Iris pigment epithelial cell (primary cell): ENCODE measurements around the gene CFAP77.

ENCODE experiments used
- DNase-seq: peaks from one replicate; pipeline ENCODE4 v3.0.0-alpha.2; 2011; ENCODE audit warnings: low read depth

The CFAP77 gene

DNA sequence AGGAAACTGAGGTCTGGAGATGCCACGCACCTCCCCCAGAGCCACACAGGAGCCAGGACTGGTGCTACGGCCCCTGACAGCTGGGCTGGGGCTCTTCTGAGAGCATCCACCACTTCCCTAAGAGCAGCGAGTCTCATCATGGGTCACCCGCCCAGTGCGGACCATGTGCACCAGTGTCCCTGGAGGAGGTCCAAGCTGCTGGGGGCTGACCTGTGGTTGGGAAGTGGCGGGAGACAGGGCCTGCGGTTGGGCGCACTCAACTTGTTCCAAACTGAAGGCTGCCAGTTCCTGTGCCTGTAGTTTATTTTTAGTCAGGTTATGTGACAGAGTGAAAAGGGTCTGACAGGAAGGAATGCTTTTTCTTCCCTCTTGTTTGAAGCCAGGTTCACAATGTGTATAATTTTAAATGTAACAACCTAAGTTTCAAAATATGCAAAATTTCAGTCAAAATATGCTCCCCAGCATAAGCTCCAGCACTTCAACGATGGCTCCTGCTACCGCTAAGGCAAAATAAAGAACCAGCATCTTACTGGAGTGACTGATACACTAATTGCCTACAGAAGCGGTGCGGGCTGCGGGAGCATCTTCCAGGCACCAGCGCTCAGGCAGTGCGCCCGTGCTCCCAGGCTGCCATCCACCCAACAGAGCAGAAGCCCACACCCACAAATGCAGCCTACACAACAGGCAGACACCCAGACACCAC is 187.2 kb downstream of the CFAP77 start:
- DNase-seq, result no peak

DNA sequence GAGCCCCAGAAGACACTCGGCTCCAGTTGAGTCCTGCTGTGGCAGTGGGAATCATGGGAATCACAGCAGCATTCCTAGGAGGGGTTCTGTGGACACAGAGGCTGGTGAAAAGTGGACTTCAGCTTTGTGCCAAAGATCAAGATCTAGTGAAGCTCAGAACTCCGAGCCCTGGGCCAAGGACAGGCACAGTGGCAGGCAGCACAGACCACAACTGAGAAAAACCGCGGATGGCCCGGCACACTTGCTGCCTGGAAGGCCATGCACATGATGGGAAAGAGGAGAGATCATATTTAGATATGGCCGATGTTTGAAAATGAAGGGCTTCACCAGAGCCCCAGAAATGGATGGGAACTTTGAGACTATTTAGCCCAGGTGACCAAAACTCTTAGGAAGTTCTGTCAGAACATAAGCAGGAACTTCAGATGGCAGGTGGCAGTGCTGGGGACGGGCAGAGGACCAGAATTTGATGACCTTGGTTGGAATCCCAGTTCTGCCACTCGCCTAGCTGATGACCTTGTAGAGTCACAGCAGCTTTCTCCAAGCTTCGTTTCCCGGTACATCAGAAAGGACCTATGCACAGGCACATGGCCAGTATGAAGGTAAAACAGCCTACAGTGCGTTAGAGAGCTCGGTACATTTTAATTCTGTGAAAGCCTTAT is 190.4 kb downstream of the CFAP77 start:
- no peak for DNase-seq

DNA sequence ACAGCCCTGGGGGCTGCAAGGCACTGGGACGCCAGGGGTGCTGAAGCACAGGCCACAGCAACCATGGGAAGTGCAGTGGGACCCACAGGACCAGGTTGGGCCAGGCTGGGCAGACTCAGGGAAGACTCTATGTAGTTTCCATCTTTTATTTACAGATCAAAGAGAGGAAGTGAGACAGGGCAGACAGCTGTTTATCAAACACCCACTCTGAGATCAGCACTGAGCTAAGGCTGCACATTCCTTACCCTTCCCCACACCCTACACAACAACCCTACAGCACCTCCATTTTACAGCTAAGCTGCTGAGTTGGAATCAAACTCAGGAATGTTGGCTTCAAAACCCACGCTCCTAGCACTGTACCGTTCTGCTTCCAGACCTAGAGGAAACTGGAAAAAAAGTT is 192.2 kb downstream of the CFAP77 start:
- peak; percentile 57 for DNase-seq

DNA sequence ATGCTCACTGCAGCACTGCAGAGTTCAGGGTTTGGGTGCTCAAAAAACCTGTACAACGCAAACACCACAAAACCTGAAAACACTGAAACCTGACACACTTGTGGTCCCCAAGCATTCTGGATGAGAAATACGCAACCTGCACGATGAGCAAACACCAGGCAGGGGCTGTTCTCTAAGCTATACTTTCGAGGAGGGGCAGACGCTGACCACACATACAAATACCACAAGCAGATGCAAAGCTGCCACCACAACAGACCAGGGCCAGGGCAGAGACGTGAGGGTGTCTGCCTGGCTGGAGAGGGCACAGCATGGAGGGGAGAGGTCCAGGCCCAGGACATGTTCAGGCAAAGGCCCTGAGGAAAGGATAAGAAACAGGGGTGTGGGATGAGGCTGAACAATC is 195.4 kb downstream of the CFAP77 start:
- no peak for DNase-seq

DNA sequence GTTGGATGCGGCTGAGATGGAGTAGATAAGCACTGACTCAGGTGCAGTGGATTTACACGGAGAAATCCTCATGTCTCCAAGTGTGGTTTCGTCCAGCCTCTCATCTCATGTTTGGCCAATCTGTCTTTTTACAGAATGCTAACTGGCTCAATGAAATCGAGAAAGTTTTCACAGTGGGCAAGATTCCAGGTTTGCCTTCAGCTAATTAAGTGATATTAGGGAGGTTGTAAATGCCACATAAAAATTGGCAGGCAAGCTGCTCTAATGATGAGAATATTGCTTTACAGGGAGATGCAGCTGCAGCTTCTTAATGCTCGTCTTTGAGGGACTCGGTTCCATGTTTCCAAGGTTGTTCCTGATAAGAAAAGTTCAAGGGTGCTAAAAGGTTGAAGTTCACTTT is 196.1 kb downstream of the CFAP77 start:
- no peak for DNase-seq

DNA sequence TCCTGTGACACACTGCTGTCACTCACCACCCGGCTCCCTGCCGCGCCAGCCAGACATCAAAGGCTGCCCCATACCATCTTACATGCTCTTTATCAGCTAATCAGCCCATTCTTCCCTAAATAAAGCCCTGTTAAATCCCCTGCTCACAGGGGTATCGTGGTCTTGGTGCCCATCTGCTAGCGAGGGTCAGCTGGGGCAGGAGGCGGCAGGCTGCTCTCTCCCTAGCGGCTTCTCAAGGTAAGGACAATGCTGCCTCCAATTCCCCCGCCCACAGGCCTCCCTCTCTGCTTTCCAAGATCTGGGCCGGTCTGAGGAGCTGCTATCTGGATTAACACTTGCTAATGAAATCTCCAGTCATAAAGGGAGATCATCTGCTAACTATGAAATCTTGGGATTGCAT is 199.2 kb downstream of the CFAP77 start:
- DNase-seq, result no peak

DNA sequence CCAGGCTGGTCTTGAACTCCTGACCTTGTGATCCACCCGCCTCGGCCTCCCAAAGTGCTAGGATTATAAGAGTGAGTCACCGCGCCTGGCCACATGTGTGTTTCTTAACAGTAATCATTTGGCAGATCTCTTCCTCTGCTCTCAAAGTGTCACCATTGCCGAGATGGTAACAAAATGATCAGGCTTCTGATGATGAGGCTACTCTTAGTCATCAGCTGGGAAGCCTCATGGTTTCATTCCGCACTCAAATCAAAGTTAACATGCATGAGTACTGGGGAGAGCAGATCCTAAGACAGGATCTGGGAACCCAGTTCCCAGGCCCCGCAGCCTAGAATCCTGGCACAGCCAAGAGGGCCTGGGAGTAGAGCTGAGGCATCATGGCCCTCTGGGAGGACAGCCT is 199.8 kb downstream of the CFAP77 start:
- DNase-seq, result peak; percentile 96

DNA sequence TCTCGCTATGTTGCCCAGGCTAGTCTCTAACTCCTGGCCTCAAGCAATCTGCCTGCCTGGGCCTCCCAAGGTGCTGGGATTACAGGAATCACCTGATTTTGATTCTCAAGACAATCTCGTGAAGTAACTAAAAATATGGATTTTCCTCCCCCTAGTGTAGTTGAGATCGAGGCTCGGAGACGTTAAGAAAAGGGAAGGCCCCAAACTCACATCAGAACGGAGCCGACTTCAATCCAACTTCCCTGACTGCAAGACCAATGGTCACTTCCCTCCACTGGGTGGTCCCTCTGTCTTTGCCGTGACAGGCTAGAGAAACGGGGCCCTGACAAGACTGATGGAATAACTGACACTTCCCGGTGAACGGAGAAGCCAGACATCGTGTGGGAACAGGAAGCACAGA is 200.7 kb downstream of the CFAP77 start:
- DNase-seq, result no peak

DNA sequence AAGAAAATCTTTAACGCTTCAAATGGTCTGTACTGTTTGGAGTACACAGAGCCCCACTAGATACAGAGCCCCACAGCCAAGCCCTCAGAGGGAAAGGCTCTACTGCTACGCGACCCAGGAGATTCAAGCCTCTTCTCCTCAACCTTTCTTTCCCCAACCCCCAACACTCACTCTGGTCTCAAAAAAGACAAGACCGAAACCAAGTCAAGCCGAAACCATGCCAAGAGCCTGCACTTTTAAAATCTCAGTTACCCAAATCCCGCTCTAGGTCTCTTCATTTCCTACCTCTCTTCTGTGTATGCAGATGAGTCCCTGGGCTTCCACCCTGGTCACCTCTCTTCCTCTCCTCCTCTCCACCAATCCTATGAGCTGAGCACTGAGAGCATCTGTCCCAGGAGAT is 204.3 kb downstream of the CFAP77 start:
- DNase-seq, result no peak

DNA sequence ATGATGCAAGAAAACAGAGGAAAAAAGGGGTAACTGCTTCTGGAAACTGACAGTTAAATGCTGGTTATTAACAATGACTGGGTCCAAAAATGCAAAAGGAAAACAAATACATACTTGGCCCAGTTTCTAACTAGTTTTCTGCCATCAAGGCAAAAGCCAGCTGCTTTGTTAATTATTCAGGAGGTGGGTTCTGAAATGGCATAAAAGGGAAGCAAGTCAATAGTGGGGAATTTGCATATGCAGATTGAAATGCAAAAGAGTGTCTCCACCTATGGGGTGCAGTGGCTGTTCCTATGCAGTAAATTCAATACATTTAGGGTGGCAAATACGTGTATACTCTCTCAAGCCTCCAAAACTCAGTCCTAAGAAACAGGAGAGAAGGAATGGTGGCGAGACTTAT is 205.8 kb downstream of the CFAP77 start:
- no peak for DNase-seq

DNA sequence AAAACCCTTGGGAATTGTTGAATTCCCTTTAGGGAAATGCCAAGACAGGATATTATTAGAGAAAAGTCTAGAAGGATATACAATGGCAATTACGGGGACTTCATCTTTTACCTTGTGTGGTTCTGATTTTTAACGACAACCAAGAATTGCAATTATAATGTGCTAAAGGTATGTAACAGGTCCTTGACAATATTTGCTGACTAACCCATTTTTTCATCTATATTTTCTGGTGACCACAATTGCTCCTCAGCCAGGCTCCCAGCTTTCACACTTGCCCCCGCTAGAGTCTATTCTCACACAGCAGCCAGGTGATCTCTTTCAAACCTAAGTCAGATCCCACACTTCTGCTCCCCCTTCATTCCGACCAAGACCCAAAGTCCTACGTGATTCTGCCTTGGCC is 206.7 kb downstream of the CFAP77 start:
- DNase-seq, result no peak

DNA sequence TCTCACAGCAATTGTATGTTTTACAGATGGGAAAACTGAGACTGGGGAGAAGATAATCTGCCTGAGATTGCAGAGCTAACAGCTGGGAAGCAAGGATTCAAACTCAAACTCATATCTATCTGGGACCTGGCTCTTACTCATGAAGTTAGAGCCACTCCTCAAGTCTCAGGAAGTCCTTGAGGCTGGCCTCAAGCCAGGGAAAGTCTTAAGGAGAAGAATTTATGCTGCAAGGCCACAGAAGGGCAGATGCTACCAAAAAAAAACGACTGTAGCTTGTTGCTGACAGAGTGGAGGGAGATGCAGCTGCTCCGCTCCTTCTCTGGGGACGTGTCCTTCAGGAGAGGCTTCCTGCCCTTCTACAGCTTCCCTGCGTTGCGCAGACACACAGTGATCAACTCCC is 212.1 kb downstream of the CFAP77 start:
- DNase-seq, result peak; percentile 63
